SK-N-SH (cell line): ENCODE results near the gene FRYL. TPM values are rescaled to one million over a fixed set of nuclear protein-coding genes. Genes with fewer than 3 reads are reported as not detected.

Experiments
- CTCF ChIA-PET: fragments of 300-600, 350-600 bp; formaldehyde crosslinking; extraction: SDS; loops from one replicate; lab custom pipeline; 2021; lab: Yijun Ruan, JAX
- POLR2A ChIA-PET: fragments of 350-600 bp; sonication (Branson Sonifier 250); formaldehyde crosslinking; extraction: SDS; loops from one replicate; lab custom pipeline; 2020; ENCODE audit warnings: antibody characterized with exemption, inconsistent platforms; lab: Yijun Ruan, JAX
- DNase-seq: peaks from one replicate; pipeline ENCODE4 v3.0.0; 2012
- H2AFZ ChIP-seq: fragments of 200-600 bp; sonication (generic); 2 replicates; pipeline ENCODE4 v1.8.1; 2016; ENCODE audit warnings: antibody characterized with exemption, mild to moderate bottlenecking, low read depth
- H3F3A ChIP-seq: fragments of 200-600 bp; sonication (generic); replicated peaks from 2 replicates; pipeline ENCODE3; 2016; ENCODE audit warnings: antibody characterized with exemption, mild to moderate bottlenecking; ENCODE audit not compliant: insufficient read depth
- H3K27ac ChIP-seq, 2 experiments: fragments of 200-500 bp in 1 of 2; fragments of 200-600 bp in 1 of 2; sonication (Bioruptor generic) in 1 of 2; sonication (generic), shearing (Covaris generic) in 1 of 2; 2 replicates each; pipeline versions ENCODE4 v1.5.1 to v1.6.1; 2014 to 2016; ENCODE audit warnings: low read depth in 2 of 2, inconsistent platforms in 1 of 2, low read length in 1 of 2, mild to moderate bottlenecking in 1 of 2, mixed read lengths in 1 of 2
- H3K27me3 ChIP-seq: fragments of 200-600 bp; sonication (generic), shearing (Covaris generic); 2 replicates; pipeline ENCODE4 v1.6.1; 2016; ENCODE audit warnings: mixed run types; ENCODE audit not compliant: insufficient read depth
- H3K36me3 ChIP-seq, 2 experiments: fragments of 200-500 bp in 1 of 2; fragments of 200-600 bp in 1 of 2; sonication (Bioruptor generic) in 1 of 2; sonication (generic) in 1 of 2; replicated peaks in 1 of 2; 2 replicates each; pipeline versions ENCODE3 to v1.5.1; 2014 to 2016; ENCODE audit warnings: low read length in 1 of 2, mild to moderate bottlenecking in 1 of 2; ENCODE audit not compliant: insufficient read depth in 2 of 2, control insufficient read depth in 1 of 2
- H3K4me1 ChIP-seq, 2 experiments: fragments of 200-500 bp in 1 of 2; fragments of 200-600 bp in 1 of 2; sonication (Bioruptor generic) in 1 of 2; sonication (generic), shearing (Covaris generic) in 1 of 2; 2 replicates each; pipeline versions ENCODE4 v1.5.1 to v1.6.1; 2014 to 2016; ENCODE audit warnings: low read depth in 1 of 2, low read length in 1 of 2, mixed run types in 1 of 2; ENCODE audit not compliant: insufficient read depth in 2 of 2, control insufficient read depth in 1 of 2
- H3K4me2 ChIP-seq: fragments of 200-600 bp; sonication (generic), shearing (Covaris generic); 2 replicates; pipeline ENCODE4 v1.6.1; 2017; ENCODE audit warnings: mixed run types
- H3K4me3 ChIP-seq, 2 experiments: fragments of 200-500 bp in 1 of 2; fragments of 200-600 bp in 1 of 2; sonication (Bioruptor generic) in 1 of 2; sonication (generic), shearing (Covaris generic) in 1 of 2; 2 replicates each; pipeline versions ENCODE4 v1.5.1 to v1.8.1; 2014 to 2016; ENCODE audit warnings: low read depth in 2 of 2, inconsistent platforms in 1 of 2, low read length in 1 of 2, mild to moderate bottlenecking in 1 of 2, mixed read lengths in 1 of 2, moderate library complexity in 1 of 2
- H3K79me2 ChIP-seq: fragments of 200-600 bp; sonication (generic); 2 replicates; pipeline ENCODE4 v1.8.1; 2017; ENCODE audit warnings: mild to moderate bottlenecking; ENCODE audit not compliant: insufficient read depth
- H3K9ac ChIP-seq: fragments of 200-600 bp; sonication (generic); 2 replicates; pipeline ENCODE4 v1.6.1; 2017; ENCODE audit warnings: mixed run types
- H3K9me2 ChIP-seq: fragments of 200-600 bp; sonication (generic); 2 replicates; pipeline ENCODE4 v1.6.1; 2017; ENCODE audit warnings: mixed run types
- H3K9me3 ChIP-seq: fragments of 200-600 bp; sonication (generic); 2 replicates; pipeline ENCODE4 v1.6.1; 2017; ENCODE audit warnings: mixed run types, mild to moderate bottlenecking, moderate library complexity
- H4K20me1 ChIP-seq: fragments of 200-600 bp; sonication (generic); 2 replicates; pipeline ENCODE4 v1.6.1; 2017; ENCODE audit warnings: mild to moderate bottlenecking, mixed run types; ENCODE audit not compliant: insufficient read depth
- CHD2 ChIP-seq: fragments of 150-350 bp; IDR thresholded peaks from 2 replicates; pipeline ENCODE4 v1.6.1; 2018; ENCODE audit warnings: low read length; ENCODE audit not compliant: partially characterized antibody
- FOSL2 ChIP-seq: IDR thresholded peaks from 2 replicates; pipeline ENCODE4 v1.4.0; 2012; ENCODE audit warnings: low read depth, mild to moderate bottlenecking, moderate library complexity, borderline replicate concordance
- FOXJ3 ChIP-seq: sonication (generic); formaldehyde crosslinking; IDR thresholded peaks from 2 replicates; pipeline ENCODE4 v1.5.1; 2020; ENCODE audit warnings: mild to moderate bottlenecking, missing genetic modification reagents
- GABPA ChIP-seq: IDR thresholded peaks from 2 replicates; pipeline ENCODE4 v1.4.0; 2012; ENCODE audit warnings: low read depth, mild to moderate bottlenecking
- GATA2 ChIP-seq: sonication (generic); formaldehyde crosslinking; IDR thresholded peaks from 2 replicates; pipeline ENCODE4 v1.5.0; 2020; ENCODE audit warnings: mild to moderate bottlenecking, missing genetic modification reagents
- JUND ChIP-seq: IDR thresholded peaks from 2 replicates; pipeline ENCODE4 v1.4.0; 2012
- MEF2A ChIP-seq: IDR thresholded peaks from 2 replicates; pipeline ENCODE4 v1.4.0; 2012; ENCODE audit warnings: low read depth, borderline replicate concordance
- NRF1 ChIP-seq: IDR thresholded peaks from 2 replicates; pipeline ENCODE4 v1.6.1; 2012; ENCODE audit warnings: low read depth, mild to moderate bottlenecking, low read length
- POLR2AphosphoS5 ChIP-seq: IDR thresholded peaks from 2 replicates; pipeline ENCODE4 v1.6.1; 2012; ENCODE audit warnings: low read depth, low read length
- TCF12 ChIP-seq: IDR thresholded peaks from 2 replicates; pipeline ENCODE4 v1.4.0; 2012
- WGBS: methylation state at CpG from one replicate; pipeline ENCODE4 v1.1.6; 2017; ENCODE audit warnings: low lambda C conversion rate; 5-methylcytosine and 5-hydroxymethylcytosine counted together
- polyA plus RNA-seq, 3 experiments: library from polyadenylated mRNA; depleted of rRNA; stranded (reverse); fragments of >200 nt; gene quantifications; 2 replicates each; pipeline ENCODE4 v1.2.3, GENCODE V29; 2012
- TF ChIP-seq, protein P1 (sequence below): fragments of 150-350 bp; IDR thresholded peaks from 2 replicates; pipeline ENCODE4 v1.6.1; 2016; ENCODE audit warnings: mild to moderate bottlenecking, low read depth, low read length
- TF ChIP-seq, protein P2 (sequence below): fragments of 200-600 bp; sonication (generic); IDR thresholded peaks from 2 replicates; pipeline ENCODE4 v1.6.1; 2017; ENCODE audit warnings: antibody characterized with exemption, mild to moderate bottlenecking, moderate library complexity
- TF ChIP-seq, protein P3 (sequence below): IDR thresholded peaks from 2 replicates; pipeline ENCODE4 v1.4.0; 2012; ENCODE audit warnings: low read depth, borderline replicate concordance

FRYL gene
- polyA plus RNA-seq, 1 of the 3 experiments (the other 2 are of a cell fraction), result 8.2 TPM

DNA sequence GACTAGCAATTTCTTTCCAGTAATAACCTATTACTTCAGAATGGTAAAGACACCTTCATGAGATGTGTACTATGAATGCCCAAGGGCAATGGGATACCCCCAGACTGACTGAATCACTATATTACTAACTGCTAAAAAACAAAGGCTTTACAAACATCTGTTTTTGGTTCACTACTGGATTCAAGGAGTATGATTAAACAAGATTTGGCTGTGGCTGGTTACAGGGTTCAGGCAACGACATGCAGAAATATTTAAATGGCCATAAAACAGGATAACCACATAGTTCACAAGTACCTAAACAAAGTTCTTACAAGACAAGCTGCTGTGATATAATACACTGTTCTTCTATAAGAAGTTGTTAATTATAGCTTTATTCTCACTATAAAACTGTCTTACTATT, 128.2 kb downstream of the FRYL start:
- POLR2A ChIA-PET, result no interaction called here
- H3K4me1 ChIP-seq, result peaks cover 13 to 38% of the 10 kb centered on the region in 2 experiments; a peak in 3 of 4 replicates
- no peak overlapping the region for H2AFZ ChIP-seq
- no peaks in the 10 kb centered on the region for H3K27me3 ChIP-seq
- no peaks in the 10 kb centered on the region for H3K9me3 ChIP-seq
- no peak overlapping the region for H3K9ac ChIP-seq
- peaks cover 38% of the 10 kb centered on the region for H4K20me1 ChIP-seq
- H3F3A ChIP-seq, result peaks cover 18% of the 10 kb centered on the region
- peak; percentile 59 for TF ChIP-seq TCF12
- TF ChIP-seq FOXJ3 (CRISPR knock-in tag), result no peak
- TF ChIP-seq, all 33 proteins: peak for 1
- Histone ChIP-seq H3K4me2 (no peak overlapping the region), H3K9me2 (no peaks in the 10 kb centered on the region), H3K36me3 (peaks cover 0 to 6% of the 10 kb centered on the region in 2 experiments), H3K79me2 (peaks cover 36% of the 10 kb centered on the region), H3K4me3 (no peak overlapping the region), H3K27ac (no peak overlapping the region)
- 50% methylated on average over 1 of the region's 1 CpG for WGBS
- DNase-seq, result no peak
- CTCF ChIA-PET, result no interaction called here

DNA sequence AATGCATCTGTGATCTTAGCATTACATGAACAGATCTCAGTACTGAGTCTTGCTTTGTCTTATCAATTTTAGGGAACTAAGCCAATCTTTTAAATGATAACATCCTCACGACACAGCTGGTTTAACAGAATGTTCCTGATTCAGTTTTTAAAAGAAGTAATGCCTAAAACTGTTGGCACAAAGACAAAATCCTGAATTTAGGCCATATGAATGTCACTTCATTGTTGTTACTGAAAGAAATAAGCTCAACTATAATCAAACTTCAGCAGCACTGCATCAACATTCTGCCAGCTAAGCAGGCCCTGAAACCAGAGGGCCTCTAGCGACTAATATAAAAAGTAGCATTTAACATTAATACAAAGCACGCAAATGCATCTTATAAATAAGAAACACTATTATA, 130.6 kb downstream of the FRYL start:
- H3K9me2 ChIP-seq, result no peaks in the 10 kb centered on the region
- no peaks in the 10 kb centered on the region for H3K9me3 ChIP-seq
- CTCF ChIA-PET, result interaction anchor here (0.7 kb wide), 1 partner anchor 104 kb away, joined by 3 read pairs; no protein-coding TSS in a partner anchor
- no peak overlapping the region for H3K27ac ChIP-seq
- 90% methylated on average over 3 of the region's 3 CpGs for whole genome bisulfite sequencing
- H3K4me2 ChIP-seq, result no peak overlapping the region
- no peak overlapping the region for H3K9ac ChIP-seq
- POLR2A ChIA-PET, result no interaction called here
- no peak for TF ChIP-seq MEF2A
- TF ChIP-seq CHD2, result no peak
- TF ChIP-seq, protein P1, sequence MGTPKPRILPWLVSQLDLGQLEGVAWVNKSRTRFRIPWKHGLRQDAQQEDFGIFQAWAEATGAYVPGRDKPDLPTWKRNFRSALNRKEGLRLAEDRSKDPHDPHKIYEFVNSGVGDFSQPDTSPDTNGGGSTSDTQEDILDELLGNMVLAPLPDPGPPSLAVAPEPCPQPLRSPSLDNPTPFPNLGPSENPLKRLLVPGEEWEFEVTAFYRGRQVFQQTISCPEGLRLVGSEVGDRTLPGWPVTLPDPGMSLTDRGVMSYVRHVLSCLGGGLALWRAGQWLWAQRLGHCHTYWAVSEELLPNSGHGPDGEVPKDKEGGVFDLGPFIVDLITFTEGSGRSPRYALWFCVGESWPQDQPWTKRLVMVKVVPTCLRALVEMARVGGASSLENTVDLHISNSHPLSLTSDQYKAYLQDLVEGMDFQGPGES, result no peak
- no peak for TF ChIP-seq POLR2AphosphoS5
- TF ChIP-seq FOSL2, result no peak
- TF ChIP-seq NRF1, result no peak
- no peak for TF ChIP-seq GATA2 (CRISPR knock-in tag)
- TF ChIP-seq JUND, result no peak
- no peak for TF ChIP-seq TCF12
- TF ChIP-seq, protein P2, sequence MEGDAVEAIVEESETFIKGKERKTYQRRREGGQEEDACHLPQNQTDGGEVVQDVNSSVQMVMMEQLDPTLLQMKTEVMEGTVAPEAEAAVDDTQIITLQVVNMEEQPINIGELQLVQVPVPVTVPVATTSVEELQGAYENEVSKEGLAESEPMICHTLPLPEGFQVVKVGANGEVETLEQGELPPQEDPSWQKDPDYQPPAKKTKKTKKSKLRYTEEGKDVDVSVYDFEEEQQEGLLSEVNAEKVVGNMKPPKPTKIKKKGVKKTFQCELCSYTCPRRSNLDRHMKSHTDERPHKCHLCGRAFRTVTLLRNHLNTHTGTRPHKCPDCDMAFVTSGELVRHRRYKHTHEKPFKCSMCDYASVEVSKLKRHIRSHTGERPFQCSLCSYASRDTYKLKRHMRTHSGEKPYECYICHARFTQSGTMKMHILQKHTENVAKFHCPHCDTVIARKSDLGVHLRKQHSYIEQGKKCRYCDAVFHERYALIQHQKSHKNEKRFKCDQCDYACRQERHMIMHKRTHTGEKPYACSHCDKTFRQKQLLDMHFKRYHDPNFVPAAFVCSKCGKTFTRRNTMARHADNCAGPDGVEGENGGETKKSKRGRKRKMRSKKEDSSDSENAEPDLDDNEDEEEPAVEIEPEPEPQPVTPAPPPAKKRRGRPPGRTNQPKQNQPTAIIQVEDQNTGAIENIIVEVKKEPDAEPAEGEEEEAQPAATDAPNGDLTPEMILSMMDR, result no peak
- TF ChIP-seq GABPA, result no peak
- TF ChIP-seq, protein P3, sequence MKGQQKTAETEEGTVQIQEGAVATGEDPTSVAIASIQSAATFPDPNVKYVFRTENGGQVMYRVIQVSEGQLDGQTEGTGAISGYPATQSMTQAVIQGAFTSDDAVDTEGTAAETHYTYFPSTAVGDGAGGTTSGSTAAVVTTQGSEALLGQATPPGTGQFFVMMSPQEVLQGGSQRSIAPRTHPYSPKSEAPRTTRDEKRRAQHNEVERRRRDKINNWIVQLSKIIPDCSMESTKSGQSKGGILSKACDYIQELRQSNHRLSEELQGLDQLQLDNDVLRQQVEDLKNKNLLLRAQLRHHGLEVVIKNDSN, result no peak
- H3K4me3 ChIP-seq, result no peak overlapping the region
- no peak overlapping the region for H2AFZ ChIP-seq
- no peak for DNase-seq
- peaks cover 34% of the 10 kb centered on the region for H3K79me2 ChIP-seq
- peaks cover 0 to 6% of the 10 kb centered on the region in 2 experiments for H3K36me3 ChIP-seq
- peaks cover 28% of the 10 kb centered on the region for H4K20me1 ChIP-seq
- peaks cover 13 to 30% of the 10 kb centered on the region in 2 experiments; a peak in 3 of 4 replicates for H3K4me1 ChIP-seq
- peaks cover 19% of the 10 kb centered on the region for H3F3A ChIP-seq
- no peaks in the 10 kb centered on the region for H3K27me3 ChIP-seq
